ENCODE data around the gene LEUTX.

The LEUTX gene

DNA sequence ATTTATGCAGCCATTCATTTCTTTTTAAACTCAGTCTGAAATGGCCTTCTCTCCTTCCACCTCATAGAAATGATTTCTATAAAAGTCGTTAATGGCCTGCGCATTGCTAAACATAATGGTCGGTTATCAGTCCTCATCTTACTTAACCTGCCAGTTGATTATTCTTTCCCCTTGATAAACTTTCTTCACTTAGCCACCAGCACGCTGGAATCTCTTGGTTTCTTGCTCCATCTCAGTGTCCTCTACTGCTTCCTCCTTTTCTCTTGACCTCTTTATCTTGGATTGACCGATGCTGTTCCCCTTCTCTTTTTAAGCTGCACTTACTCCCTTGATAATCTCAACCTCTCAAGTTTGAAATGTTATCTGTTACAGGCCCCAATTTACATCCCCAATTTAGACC lies 28.7 kb upstream of the LEUTX start:
- TF ChIP-seq CEBPB (IDR thresholded peaks at IDR 0.05) (no peak), RAD21 (IDR thresholded peaks at IDR 0.05; ENCODE audit: low read depth) (no peak), EP300 (IDR thresholded peaks at IDR 0.05; ENCODE audit: borderline replicate concordance) (no peak), TEAD4 (IDR thresholded peaks at IDR 0.05) (no peak), TAF1 (IDR thresholded peaks at IDR 0.05; ENCODE audit: low read depth) (no peak), NFIC (IDR thresholded peaks at IDR 0.05) (no peak), MAX (IDR thresholded peaks at IDR 0.05) (no peak), CREB1 (IDR thresholded peaks at IDR 0.05; ENCODE audit: low read depth) (no peak), EGR1 (IDR thresholded peaks at IDR 0.05) (no peak), YY1 (IDR thresholded peaks at IDR 0.05; ENCODE audit: low read depth) (no peak)

GRCh38 chr19:39752390-39752789 lies 26.3 kb upstream of the LEUTX start:
- TF ChIP-seq YY1 (IDR thresholded peaks at IDR 0.05; ENCODE audit: low read depth) (no peak), EGR1 (IDR thresholded peaks at IDR 0.05) (no peak), TEAD4 (IDR thresholded peaks at IDR 0.05) (no peak), TAF1 (IDR thresholded peaks at IDR 0.05; ENCODE audit: low read depth) (no peak), FOXM1 (IDR thresholded peaks at IDR 0.05; ENCODE audit: borderline replicate concordance, low read depth) (no peak), ZBTB7A (IDR thresholded peaks at IDR 0.05; ENCODE audit: low read depth) (no peak), CREB1 (IDR thresholded peaks at IDR 0.05; ENCODE audit: low read depth) (no peak), MAX (IDR thresholded peaks at IDR 0.05) (no peak)

DNA sequence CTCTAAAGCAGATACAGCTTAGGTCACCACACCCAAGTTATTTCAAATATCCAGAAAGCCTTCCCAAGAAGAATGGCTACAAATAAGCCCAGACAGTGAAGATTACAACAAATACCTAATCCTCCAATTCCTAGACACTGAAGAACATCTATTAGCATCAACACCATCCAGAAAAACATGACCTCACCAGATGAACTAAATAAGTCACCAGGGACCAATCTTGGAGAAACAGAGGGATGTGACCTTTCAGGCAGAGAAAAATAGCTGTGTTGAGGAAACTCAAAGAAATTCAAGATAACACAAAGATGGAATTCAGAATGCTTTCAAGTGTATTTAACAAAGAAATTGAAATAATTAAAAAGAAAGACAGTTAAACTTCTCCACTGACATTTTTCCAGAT lies 25.9 kb upstream of the LEUTX start:
- TF ChIP-seq MAX (IDR thresholded peaks at IDR 0.05): no peak
- TF ChIP-seq CEBPB (IDR thresholded peaks at IDR 0.05): no peak
- no peak for TF ChIP-seq TCF12 (IDR thresholded peaks at IDR 0.05; ENCODE audit: low read depth)
- TF ChIP-seq TAF1 (IDR thresholded peaks at IDR 0.05; ENCODE audit: low read depth): no peak
- no peak for TF ChIP-seq REST (IDR thresholded peaks at IDR 0.05; ENCODE audit: low read depth)
- TF ChIP-seq FOXM1 (IDR thresholded peaks at IDR 0.05; ENCODE audit: borderline replicate concordance, low read depth): no peak
- no peak for TF ChIP-seq YY1 (IDR thresholded peaks at IDR 0.05; ENCODE audit: low read depth)
- TF ChIP-seq ZBTB7A (IDR thresholded peaks at IDR 0.05; ENCODE audit: low read depth): no peak
- TF ChIP-seq RAD21 (IDR thresholded peaks at IDR 0.05; ENCODE audit: low read depth): no peak
- no peak for TF ChIP-seq NFIC (IDR thresholded peaks at IDR 0.05)
- TF ChIP-seq EP300 (IDR thresholded peaks at IDR 0.05; ENCODE audit: borderline replicate concordance): no peak

DNA sequence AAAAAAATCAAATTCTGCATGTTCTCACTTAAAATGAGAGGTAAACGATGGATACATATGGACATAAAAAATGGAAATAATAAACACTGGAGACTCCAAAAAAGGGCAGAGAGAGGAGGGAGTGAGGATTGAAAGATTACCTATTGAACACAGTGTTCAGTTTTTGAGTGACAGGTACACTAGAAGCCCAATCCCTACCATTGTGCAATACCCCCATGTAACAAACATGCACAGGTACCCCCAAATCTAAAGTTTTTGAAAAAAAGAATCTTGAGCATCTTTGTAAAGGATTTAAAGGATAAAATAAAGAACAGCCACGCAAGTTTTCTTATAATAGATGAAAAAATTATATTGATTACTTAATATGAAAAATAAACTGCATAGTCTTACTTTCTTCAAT lies 24.1 kb upstream of the LEUTX start:
- TF ChIP-seq MAX (IDR thresholded peaks at IDR 0.05) (no peak), EP300 (IDR thresholded peaks at IDR 0.05; ENCODE audit: borderline replicate concordance) (no peak)

GRCh38 chr19:39754971-39755370 lies 23.7 kb upstream of the LEUTX start:
- TF ChIP-seq TCF12 (IDR thresholded peaks at IDR 0.05; ENCODE audit: low read depth) (no peak), NFIC (IDR thresholded peaks at IDR 0.05) (no peak), EGR1 (IDR thresholded peaks at IDR 0.05) (no peak), ZBTB7A (IDR thresholded peaks at IDR 0.05; ENCODE audit: low read depth) (no peak), TAF1 (IDR thresholded peaks at IDR 0.05; ENCODE audit: low read depth) (no peak), CEBPB (IDR thresholded peaks at IDR 0.05) (no peak), REST (IDR thresholded peaks at IDR 0.05; ENCODE audit: low read depth) (no peak), EP300 (IDR thresholded peaks at IDR 0.05; ENCODE audit: borderline replicate concordance) (no peak)

DNA sequence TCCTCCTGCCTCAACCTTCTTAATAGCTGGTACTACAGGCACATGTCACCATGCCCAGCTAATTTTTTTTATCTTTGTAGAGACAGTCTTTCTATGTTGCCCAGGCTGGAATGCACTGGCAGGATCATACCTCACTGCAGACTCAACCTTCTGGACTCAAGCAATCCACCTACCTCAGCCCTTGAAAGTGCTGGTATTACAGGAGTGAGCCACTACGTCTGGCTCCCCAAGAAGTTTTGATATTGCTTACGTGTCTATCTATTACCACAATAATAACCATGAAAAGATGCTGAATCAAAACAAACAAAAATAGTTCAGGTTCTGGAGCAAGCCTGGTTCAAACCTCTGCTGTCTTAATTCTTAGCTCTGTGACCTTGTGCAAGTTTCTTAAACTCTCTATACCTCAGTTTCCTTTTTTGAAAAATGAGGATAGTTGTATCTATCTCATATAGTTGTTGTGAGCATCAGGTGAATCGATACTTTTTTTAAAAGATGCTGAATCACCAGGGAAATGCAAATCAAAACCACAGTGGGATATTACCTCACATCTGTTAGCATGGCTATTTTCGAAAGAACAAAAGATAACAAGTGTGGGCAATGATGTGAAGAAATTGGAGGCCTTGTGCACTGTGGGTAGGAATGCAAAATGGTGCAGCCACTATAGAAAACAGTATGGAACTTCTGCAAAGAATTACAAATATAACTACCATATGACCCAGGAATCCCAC lies 19.0 kb upstream of the LEUTX start:
- no peak for TF ChIP-seq MAX (IDR thresholded peaks at IDR 0.05)
- TF ChIP-seq USF1 (IDR thresholded peaks at IDR 0.05): no peak
- TF ChIP-seq RAD21 (IDR thresholded peaks at IDR 0.05; ENCODE audit: low read depth): no peak
- TF ChIP-seq NFIC (IDR thresholded peaks at IDR 0.05): no peak
- no peak for TF ChIP-seq FOXM1 (IDR thresholded peaks at IDR 0.05; ENCODE audit: borderline replicate concordance, low read depth)
- no peak for TF ChIP-seq TCF12 (IDR thresholded peaks at IDR 0.05; ENCODE audit: low read depth)
- TF ChIP-seq CEBPB (IDR thresholded peaks at IDR 0.05): no peak
- no peak for TF ChIP-seq REST (IDR thresholded peaks at IDR 0.05; ENCODE audit: low read depth)
- TF ChIP-seq EGR1 (IDR thresholded peaks at IDR 0.05): no peak
